HG02623 (cell line): ENCODE results near the gene TRPV3.
"Not testable (repeated sequence)": the region's sequence is repeated elsewhere in the genome, so short reads cannot be mapped to it uniquely, and the experiment has no call there.

Source experiments
- ATAC-seq: cut with Tn5 transposase; IDR thresholded peaks from one replicate; pipeline ENCODE4 v1.9.1; 2021; ENCODE audit warnings: moderate library complexity; ENCODE audit not compliant: unreplicated experiment

The TRPV3 gene

GRCh38 chr17:3557768-3558583, at the start of gene TRPV3:
TRPV3 (minus strand) TSS chr17:3557812; CDS start chr17:3554850, 2,962 bp downstream.
- ATAC-seq: no peak

DNA sequence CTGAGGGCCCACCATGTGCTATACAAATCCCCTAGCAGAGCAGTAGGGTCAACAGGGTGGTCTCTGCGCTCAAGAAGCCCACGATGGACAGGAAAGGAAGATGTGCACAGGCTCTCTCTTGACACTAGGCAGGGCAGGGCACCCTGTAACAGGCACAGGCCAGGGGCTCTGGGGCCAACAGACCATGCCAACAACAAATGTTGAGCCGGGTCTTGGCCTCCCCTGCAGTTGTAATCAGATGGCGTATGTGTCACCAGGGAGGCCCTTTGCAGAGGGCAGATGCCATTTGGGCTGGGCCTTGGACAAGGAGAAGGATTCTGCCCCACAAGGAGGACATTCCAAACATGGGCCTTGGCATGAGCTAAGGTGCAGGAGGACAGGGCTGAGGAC, 46.3 kb upstream of the TRPV3 start:
- ATAC-seq: no peak

DNA sequence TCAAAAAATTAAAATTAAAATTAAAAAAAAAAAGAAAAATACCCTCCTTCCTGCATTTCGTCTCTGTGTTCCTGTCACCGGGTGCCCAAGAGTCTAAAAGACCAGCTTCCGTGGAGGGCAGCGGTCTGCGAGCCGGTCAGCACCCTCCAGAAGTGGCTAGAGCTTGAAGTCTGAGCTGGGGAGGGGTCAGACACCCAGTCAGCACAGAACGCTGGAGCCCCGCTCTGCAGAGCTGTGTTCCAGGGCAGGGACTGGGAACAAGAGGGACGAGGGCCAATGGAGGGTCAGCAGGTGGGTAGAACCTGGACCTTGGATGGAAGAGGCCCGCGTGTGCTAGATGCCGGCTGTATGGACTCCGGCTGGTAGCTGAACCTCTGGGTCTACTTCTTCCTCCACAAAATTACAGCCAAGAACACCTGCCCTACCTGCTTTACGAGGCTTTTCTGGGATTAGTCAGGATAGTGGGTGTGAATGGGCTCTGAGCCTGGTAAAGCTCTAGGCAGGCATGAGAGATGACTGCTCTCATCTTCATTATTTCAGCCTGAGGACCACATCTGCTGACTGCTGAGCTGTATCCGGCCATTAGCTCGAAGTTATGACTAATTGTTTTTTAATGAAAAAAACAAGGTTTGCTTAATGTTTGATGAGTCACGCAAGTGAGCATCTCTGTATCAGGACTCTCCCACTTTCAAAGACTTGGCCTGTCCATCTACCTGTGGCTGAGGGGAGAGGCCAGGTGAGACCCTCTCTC, 45.7 kb upstream of the TRPV3 start:
- no peak for ATAC-seq

- ATAC-seq: no peak
Observed at GRCh38 chr17:3602499-3602898, 44.9 kb upstream of the TRPV3 start.

DNA sequence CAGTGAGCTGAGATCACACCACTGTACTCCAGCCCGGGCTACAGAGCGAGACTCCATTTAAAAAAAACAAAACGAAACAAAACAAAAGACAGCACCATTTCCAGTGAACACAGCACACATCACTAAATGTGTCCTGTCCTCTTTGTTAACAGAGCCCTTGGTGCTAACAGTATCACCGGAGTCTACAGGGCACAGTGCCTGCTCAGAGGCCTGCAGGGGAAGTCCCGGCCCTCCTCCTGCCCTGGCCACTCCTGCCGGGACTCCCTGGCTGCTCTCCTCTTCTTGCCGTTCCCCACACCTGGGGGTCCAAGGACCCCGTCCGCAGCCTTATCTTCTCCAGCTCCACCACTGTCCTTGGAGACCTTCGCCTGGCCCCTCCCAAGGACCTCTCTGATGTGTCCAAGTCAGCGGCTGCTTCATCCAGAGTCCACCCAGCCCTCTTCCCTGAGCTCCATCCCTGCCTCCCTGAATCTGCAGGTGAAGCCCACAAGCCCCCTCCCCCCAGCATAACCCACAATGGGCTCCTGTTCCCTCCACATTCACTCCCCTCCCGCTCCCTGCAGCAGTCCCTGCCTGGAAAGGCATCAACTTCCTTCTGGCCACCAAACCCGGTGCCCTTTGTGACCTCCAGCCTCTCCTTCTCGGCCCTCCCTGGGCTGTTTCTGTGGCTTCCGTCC, 43.1 kb upstream of the TRPV3 start:
- ATAC-seq: no peak

DNA sequence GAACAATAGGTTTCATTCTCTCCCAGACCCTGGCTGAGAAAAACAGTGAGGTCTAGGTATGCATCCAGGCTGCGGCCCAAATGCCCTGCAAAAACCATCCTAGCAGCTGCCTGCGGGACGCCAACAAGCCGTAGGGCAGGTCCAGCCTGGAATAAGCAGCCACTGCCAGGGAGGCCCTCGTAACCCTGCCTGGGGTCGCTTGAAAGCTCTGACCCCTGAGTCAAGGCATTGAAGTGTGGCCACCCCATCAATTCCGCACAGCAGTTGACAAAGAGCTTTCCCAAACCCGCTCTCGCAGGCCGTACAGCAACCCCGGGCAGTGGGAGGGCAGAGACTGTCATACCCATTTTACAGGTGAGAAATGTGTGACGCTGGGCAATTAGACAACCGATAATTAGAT, 40.5 kb upstream of the TRPV3 start:
- ATAC-seq: no peak

DNA sequence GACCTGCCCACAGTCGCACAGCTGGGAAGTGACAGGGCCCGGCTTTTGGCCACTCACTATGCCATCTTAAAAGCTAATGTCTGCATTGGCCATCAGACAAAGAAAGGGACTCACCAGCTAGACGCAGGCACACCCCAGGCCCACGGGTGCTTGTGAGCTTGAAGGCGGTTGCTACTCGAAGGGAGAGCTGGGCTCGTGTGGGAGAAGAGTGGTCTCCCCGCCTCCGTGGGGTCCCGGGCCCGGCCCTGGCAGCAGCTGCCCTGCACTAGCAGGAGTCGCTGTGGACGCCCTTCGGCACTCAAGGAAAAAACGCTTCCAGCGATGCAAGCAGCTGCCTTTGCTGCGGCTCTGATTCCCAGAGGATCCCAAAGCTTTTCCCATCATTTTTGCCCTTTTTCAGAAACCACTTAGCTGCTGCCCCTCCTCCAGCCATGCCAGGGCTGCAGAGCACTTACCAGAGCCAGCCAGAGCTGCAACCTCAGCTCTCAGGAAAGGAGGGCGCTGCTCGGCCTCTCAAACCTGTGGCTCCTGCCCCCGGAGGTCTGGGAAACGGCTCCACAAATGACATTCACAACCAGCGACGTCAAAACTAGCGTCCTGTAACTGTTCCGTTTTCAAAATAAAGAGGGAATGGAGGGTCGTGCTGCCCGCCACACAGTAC, 39.3 kb upstream of the TRPV3 start:
- no peak for ATAC-seq

DNA sequence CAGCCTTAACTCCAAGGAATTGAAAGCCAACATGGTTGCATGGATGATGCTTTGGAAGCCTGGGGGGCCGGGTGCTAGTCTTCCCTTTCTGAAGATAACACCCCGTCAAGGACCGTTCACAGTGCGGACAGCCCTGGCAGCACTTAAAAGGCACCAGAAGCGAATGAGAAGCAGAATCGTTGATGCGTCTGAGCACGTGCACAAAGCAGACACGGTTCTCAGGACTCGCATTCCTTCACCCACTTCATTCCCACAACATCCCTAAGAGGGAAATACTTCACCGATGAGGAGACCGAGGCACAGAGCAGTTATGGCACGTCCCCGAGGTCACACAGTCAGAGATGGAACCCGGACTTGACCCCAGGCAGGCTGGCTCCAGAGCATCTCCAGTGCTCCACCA, 37.4 kb upstream of the TRPV3 start:
- no peak for ATAC-seq

DNA sequence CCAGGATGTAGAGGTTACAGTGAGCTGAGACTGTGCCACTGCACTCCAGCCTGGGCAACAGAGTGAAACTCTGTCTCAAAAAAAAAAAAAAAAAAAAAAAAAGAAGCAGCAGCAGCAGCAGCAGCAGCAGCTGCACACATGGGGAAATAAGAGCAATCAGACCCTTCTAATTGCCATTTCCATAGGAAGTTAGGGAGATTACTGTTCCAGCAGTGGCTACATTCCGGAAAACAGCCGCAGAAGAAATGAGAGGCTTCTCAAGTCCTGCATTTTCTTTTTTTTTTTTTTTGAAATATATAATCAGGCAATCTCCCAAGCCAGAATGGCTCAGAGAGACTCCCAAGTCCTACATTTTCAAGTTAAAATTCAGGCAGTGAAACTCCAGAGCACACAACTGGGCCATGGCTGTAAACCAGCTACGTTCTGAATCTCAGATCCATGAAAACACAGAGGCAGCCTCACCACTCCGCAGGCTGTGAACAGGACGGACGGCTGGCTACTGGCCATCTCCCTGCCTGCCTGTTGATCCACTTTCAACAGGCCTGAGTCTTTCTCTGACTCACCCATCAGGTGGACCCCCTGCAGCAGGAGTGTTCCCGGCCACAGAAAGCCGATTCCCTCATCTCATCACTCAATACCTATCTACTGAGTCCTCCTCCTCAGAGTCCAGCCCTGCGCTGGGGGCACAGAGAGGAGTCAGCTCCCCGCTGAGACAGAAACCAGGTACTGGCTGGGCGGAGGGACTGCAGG, 36.6 kb upstream of the TRPV3 start:
- no peak for ATAC-seq

GRCh38 chr17:3593384-3593783, 35.8 kb upstream of the TRPV3 start:
- no peak for ATAC-seq

DNA sequence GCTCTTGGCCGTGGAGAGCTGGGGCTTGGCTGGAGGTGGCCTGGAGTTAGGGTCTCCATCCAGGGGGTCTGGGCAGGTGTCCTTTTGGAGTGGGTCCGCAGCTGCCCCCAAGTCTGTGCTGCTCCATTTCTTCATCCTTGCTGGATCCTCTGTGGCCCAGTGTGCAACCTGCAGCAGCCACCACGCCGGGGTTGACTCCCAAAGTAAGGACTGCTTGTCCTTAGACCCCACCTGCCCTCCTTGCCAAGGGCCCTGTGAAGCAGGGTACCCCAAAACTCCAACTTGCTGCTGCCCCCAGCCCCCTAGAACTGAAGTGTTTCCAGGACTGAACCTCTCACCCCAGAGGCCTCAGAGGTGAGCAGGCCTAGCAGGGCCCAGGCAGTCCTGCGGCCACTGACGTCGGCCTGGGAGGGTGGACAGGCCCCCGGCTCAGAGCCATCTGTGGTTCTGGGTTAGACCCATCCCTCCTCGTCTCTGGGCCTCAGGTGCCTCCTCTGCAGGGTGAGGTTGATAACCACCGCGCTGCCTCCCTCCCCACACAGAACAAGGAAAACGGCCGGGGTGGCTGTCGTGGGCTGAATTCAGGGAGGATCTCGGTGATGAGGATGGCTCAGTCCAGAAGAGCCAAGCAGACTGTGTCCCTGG, 34.7 kb upstream of the TRPV3 start:
- no peak for ATAC-seq

DNA sequence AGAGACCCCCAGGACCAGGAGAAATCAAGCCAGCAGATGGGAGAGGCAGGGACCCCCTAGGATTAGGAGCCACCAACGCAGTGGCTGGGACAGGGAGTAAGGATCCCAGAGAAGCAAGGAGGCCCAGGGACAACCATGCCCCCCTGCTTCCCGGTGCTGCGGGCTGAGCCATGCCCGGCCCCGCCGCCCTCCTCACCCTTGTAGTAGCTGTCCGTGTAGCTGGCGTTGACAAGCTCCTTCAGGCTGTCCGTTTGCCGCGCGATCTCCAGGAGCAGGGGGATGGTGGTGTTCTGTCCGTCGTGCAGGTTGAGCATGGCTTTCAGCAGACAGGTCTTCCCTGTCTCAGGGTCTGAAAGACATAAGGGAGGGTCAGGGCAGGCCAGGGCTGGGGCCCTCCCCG, 33.2 kb upstream of the TRPV3 start:
- ATAC-seq: no peak

GRCh38 chr17:3590231-3590630, 32.6 kb upstream of the TRPV3 start:
- no peak for ATAC-seq

DNA sequence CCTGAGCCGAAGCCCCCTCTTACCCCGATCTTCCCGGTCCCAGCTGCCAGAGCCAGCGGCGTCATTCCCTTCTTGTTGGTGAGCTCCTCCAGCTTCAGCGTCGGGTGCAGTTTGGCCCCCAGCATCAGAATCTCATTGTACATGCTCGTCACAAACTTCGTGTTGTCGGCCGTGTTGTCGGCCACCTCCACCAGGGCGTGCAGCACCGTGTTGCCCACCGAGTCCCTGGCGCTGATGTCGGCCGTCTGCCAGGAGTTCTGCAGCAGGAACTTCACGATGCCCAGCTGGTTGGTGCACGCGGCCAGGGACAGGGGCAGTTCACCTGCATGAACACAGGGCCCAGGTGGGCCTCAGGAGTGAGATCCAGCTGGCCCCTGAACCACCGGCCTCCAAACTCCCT, 32.2 kb upstream of the TRPV3 start:
- no peak for ATAC-seq

DNA sequence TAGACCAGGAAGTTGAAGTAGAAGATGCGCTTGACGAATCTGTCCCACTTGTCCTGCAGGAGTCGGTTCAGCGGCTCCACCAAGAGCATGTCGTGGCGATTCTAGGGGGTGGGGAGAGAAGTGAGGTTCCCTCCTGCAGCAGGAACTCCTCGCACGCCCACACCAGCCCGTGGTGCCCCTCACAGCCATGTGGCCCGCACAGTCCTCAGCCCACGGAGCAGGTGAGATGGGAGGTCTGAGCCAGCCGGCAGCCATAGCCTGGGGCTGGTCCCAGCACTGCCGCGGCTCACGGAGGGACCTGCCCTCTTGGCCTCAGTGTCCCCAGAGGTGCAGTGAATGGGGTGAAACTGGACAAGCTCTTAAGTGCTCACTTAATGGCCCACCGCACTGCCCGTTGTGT, 28.2 kb upstream of the TRPV3 start:
- ATAC-seq: no peak

DNA sequence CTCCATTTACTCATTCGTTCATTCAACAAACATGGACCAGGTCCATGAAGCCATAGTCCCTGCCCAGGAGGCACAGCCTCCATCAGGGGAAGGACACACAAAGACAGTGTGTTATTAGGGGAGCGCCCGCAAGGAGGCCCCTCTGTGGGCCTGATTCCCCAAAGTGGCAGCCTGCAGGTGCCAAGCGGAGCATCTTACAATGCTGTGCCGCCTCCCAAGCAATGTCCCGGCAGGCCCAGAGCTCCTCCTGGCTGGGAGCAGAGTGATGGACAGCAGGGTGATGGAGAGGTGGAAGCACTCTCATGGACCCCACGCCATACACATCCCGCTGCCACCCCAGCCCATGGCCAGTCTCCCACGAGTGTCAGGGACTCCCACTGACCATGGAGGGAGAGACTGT, 25.8 kb upstream of the TRPV3 start:
- ATAC-seq: no peak

DNA sequence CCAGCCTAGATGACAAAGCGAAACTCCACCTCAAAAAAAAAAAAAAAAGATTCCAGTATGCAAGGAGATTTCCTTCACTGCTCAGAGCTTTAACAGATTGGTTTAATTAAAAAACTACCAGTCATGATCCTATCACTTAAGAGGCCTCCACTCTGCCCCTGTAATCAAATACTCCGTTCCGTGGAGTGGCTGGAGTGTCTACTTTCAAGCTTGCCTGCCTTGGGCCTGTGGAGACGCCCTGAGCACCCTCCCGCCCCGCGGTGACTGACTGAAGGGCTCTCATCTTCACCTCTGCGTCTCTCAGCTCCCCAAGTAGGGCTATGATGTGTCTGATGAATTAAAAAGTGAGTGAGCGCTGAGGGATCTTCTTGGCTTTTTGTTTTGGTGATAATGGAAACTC, 25.3 kb upstream of the TRPV3 start:
- no peak for ATAC-seq

DNA sequence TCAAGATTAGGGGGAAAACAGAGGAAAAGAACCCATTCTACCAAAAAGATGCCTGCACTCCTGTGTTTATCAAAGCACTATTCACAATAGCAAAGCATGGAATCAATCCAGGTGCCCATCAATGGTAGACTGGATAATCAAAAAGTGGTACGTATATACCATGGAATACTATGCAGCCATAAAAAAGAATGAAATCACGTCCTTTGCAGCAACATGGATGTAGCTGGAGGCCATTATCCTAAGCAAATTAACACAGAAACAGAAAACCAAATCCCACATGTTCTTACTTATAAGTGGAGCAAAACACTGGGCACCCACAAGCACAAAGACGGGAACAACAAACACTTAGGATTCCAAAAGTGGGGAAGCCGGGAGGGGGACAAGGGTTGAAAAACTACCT, 21.1 kb upstream of the TRPV3 start:
- ATAC-seq: not testable (repeated sequence)

DNA sequence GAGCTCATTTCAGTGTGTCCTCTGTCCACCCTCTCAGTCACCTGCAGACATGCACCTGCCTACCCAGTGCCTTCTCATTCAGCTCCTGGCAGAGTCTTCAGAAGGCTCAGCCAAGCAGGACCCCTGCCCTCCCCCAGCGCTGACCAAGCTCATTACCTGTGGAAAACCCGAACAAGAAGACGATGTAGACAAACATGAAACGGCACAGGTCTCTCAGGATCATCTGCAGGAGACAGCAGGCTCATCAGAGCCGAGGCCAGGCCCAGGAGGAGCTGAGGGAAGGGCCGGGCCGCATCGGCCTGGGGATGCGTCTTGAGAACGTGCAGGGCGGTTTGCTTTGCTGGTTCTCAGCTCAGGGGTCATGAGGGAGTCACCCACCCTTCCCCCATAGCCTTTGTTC, 19.4 kb upstream of the TRPV3 start:
- ATAC-seq: no peak

DNA sequence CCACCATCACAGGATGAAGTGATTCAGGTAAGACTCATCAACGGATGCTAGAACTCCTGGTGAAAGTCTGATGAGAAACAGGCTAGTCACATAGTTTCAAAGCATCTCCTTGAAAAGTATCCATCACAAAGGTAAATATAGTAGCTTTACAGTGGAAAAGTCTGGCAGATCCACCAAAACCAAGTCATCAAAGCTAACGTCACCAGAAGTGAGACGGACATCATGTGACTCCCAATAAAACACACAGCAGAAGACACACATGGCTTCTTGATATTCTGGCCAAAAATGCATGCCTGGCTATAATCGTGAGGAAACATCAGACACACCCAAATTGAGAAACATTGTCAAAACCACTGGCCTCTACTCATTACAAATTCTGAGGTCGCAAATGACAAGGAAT, 17.9 kb upstream of the TRPV3 start:
- ATAC-seq: no peak
